ENCODE data around the gene HAND2. TPM values are rescaled to one million over a fixed set of nuclear protein-coding genes. Genes with fewer than 3 reads are reported as not detected.

Gene HAND2
- total and polyA plus RNA-seq, 2 experiments from 2014 or later: 0.15 TPM; not detected in 1

DNA sequence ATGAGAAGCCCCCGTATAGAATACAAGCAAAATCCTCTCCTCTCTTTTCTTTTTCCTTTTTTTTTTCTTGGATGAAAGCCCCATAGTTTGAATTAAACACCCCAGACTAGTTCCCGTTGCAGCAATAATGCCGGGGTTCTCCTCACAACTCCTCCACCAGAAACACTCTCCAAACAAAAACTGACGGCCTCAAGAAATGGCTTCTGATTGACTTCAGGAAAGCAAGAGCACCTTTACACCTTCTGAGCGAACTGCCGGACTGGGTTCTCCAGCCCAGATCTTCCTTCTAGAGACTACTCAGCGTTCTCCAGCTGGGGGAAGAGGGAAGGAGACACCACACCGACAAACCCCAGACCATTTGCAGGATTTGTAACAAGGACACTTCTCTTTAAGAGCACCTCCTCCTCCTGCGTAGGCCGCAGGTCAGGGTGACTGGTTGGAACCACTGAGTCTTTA is 4.0 kb downstream of the HAND2 start:
- Histone ChIP-seq H3K4me1 (ENCODE audit: insufficient read depth) (peaks cover 89% of the 10 kb centered on the region), H3K4me3 (peak overlapping the region; percentile 47), H3K27ac (ENCODE audit: low read depth) (no peak overlapping the region), H3K27me3 (ENCODE audit: insufficient read depth) (peaks cover 99% of the 10 kb centered on the region), H3K79me2 (replicated peaks; ENCODE audit: insufficient read depth) (no peaks in the 10 kb centered on the region), H4K20me1 (replicated peaks; ENCODE audit: insufficient read depth) (peaks cover 18% of the 10 kb centered on the region), H3K9me2 (ENCODE audit: insufficient read depth) (no peaks in the 10 kb centered on the region), H3F3A (replicated peaks; ENCODE audit: low read depth) (peaks cover 23% of the 10 kb centered on the region), H3K36me3 (ENCODE audit: insufficient read depth) (no peaks in the 10 kb centered on the region), H3K4me2 (peak overlapping the region; percentile 62; the same call in 1 of the 2 replicates), H2AFZ (no peak overlapping the region; the same call in 1 of the 2 replicates)
- Mint-ChIP-seq H3K27ac (no peak overlapping the region), H3K4me3 (peak overlapping the region; percentile 50), H3K4me1 (peaks cover 65% of the 10 kb centered on the region), H3K9me3 (peaks cover 7% of the 10 kb centered on the region; the same call in 2 of the 3 replicates), H3K27me3 (ENCODE audit: insufficient read depth, low read depth, poor library complexity) (peaks cover 97% of the 10 kb centered on the region), H3K36me3 (ENCODE audit: low read depth) (peaks cover 2% of the 10 kb centered on the region; the same call in 1 of the 3 replicates)
- DNase-seq (ENCODE audit: low spot score) (peak; percentile 42), ATAC-seq (no peak)
- TF ChIP-seq EZH2phosphoT487 (IDR thresholded peaks at IDR 0.05; ENCODE audit: unreplicated experiment) (peak; percentile 88), NANOG (IDR thresholded peaks at IDR 0.05; ENCODE audit: borderline replicate concordance) (no peak), EZH2 (IDR thresholded peaks at IDR 0.05; ENCODE audit: low read depth, unreplicated experiment) (peak; percentile 98)

DNA sequence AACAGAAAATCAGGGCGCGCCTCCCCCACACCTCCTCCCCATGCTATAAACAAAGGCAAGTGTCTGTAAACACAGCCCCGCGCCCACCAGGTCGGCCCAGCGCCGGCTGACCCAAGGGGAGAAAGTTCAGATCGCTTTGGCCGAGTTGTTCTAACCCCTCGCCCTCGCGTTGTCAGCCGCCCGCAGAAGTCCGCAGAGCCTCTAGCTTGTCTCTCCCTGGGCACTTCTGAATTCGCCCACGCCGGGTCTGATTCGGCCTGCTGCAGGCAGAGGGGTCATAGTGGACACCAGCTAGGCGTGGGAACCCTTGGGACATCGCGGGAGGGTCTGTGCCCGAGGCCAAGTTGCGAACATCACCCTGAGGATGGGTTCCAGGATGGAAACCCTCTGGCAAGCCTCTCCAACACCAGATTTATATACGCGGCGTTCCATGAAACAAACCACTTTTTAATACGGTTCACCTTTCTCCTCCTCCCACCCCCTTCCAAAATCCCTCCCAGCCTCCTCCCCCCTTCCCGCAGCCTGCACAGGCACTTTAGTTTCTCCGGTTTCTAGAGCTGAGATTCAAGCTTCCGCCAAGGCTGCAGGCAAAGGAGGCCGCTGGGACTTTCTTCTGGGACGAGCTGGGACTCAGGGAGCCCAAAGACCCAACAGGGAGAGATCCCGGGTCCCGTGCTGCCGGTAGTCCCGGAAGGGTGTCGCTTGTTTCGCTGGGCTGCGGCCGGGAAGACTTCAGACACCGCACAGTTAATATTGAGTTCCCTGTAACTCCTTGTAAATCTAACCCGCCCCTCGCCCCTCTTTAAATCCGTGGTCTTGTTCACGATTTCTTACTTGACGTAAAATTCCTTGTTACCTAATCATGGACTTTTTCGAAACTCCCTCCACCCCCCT is 4.7 kb downstream of the HAND2 start:
- H3K9me3 Mint-ChIP-seq: peaks cover 7% of the 10 kb centered on the region; the same call in 2 of the 3 replicates
- Histone ChIP-seq H3K9me2 (ENCODE audit: insufficient read depth) (no peaks in the 10 kb centered on the region), H2AFZ (peak overlapping the region; percentile 6; the same call in 1 of the 2 replicates), H3K4me2 (peak overlapping the region; percentile 62), H3K4me1 (ENCODE audit: insufficient read depth) (peaks cover 82% of the 10 kb centered on the region), H4K20me1 (replicated peaks; ENCODE audit: insufficient read depth) (peaks cover 22% of the 10 kb centered on the region), H3K27me3 (ENCODE audit: insufficient read depth) (peaks cover 99% of the 10 kb centered on the region), H3K36me3 (ENCODE audit: insufficient read depth) (no peaks in the 10 kb centered on the region), H3K79me2 (replicated peaks; ENCODE audit: insufficient read depth) (no peaks in the 10 kb centered on the region), H3K4me3 (peak overlapping the region; percentile 47), H3F3A (replicated peaks; ENCODE audit: low read depth) (peaks cover 25% of the 10 kb centered on the region), H3K27ac (ENCODE audit: low read depth) (no peak overlapping the region)
- TF ChIP-seq CREB1 (CRISPR knock-in tag; IDR thresholded peaks at IDR 0.05; ENCODE audit: low read depth) (no peak), EZH2phosphoT487 (IDR thresholded peaks at IDR 0.05; ENCODE audit: unreplicated experiment) (peak; percentile 37), NANOG (IDR thresholded peaks at IDR 0.05; ENCODE audit: borderline replicate concordance) (no peak), JUNB (IDR thresholded peaks at IDR 0.05; ENCODE audit: unreplicated experiment) (no peak), ZNF331 (CRISPR knock-in tag; IDR thresholded peaks at IDR 0.05; ENCODE audit: low read depth) (no peak), EZH2 (IDR thresholded peaks at IDR 0.05; ENCODE audit: low read depth, unreplicated experiment) (peak; percentile 45)
- TF ChIP-seq, protein P1, sequence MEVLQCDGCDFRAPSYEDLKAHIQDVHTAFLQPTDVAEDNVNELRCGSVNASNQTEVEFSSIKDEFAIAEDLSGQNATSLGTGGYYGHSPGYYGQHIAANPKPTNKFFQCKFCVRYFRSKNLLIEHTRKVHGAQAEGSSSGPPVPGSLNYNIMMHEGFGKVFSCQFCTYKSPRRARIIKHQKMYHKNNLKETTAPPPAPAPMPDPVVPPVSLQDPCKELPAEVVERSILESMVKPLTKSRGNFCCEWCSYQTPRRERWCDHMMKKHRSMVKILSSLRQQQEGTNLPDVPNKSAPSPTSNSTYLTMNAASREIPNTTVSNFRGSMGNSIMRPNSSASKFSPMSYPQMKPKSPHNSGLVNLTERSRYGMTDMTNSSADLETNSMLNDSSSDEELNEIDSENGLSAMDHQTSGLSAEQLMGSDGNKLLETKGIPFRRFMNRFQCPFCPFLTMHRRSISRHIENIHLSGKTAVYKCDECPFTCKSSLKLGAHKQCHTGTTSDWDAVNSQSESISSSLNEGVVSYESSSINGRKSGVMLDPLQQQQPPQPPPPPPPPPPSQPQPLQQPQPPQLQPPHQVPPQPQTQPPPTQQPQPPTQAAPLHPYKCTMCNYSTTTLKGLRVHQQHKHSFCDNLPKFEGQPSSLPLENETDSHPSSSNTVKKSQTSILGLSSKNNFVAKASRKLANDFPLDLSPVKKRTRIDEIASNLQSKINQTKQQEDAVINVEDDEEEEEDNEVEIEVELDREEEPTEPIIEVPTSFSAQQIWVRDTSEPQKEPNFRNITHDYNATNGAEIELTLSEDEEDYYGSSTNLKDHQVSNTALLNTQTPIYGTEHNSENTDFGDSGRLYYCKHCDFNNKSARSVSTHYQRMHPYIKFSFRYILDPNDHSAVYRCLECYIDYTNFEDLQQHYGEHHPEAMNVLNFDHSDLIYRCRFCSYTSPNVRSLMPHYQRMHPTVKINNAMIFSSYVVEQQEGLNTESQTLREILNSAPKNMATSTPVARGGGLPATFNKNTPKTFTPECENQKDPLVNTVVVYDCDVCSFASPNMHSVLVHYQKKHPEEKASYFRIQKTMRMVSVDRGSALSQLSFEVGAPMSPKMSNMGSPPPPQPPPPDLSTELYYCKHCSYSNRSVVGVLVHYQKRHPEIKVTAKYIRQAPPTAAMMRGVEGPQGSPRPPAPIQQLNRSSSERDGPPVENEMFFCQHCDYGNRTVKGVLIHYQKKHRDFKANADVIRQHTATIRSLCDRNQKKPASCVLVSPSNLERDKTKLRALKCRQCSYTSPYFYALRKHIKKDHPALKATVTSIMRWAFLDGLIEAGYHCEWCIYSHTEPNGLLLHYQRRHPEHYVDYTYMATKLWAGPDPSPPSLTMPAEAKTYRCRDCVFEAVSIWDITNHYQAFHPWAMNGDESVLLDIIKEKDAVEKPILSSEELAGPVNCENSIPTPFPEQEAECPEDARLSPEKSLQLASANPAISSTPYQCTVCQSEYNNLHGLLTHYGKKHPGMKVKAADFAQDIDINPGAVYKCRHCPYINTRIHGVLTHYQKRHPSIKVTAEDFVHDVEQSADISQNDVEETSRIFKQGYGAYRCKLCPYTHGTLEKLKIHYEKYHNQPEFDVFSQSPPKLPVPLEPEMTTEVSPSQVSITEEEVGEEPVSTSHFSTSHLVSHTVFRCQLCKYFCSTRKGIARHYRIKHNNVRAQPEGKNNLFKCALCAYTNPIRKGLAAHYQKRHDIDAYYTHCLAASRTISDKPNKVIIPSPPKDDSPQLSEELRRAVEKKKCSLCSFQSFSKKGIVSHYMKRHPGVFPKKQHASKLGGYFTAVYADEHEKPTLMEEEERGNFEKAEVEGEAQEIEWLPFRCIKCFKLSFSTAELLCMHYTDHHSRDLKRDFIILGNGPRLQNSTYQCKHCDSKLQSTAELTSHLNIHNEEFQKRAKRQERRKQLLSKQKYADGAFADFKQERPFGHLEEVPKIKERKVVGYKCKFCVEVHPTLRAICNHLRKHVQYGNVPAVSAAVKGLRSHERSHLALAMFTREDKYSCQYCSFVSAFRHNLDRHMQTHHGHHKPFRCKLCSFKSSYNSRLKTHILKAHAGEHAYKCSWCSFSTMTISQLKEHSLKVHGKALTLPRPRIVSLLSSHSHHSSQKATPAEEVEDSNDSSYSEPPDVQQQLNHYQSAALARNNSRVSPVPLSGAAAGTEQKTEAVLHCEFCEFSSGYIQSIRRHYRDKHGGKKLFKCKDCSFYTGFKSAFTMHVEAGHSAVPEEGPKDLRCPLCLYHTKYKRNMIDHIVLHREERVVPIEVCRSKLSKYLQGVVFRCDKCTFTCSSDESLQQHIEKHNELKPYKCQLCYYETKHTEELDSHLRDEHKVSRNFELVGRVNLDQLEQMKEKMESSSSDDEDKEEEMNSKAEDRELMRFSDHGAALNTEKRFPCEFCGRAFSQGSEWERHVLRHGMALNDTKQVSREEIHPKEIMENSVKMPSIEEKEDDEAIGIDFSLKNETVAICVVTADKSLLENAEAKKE (CRISPR knock-in tag; IDR thresholded peaks at IDR 0.05): no peak
- TF ChIP-seq, protein P2, sequence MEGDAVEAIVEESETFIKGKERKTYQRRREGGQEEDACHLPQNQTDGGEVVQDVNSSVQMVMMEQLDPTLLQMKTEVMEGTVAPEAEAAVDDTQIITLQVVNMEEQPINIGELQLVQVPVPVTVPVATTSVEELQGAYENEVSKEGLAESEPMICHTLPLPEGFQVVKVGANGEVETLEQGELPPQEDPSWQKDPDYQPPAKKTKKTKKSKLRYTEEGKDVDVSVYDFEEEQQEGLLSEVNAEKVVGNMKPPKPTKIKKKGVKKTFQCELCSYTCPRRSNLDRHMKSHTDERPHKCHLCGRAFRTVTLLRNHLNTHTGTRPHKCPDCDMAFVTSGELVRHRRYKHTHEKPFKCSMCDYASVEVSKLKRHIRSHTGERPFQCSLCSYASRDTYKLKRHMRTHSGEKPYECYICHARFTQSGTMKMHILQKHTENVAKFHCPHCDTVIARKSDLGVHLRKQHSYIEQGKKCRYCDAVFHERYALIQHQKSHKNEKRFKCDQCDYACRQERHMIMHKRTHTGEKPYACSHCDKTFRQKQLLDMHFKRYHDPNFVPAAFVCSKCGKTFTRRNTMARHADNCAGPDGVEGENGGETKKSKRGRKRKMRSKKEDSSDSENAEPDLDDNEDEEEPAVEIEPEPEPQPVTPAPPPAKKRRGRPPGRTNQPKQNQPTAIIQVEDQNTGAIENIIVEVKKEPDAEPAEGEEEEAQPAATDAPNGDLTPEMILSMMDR (conservative IDR thresholded peaks at IDR 0.05; ENCODE audit: low read depth in 2 of 2): no peak
- TF ChIP-seq, protein P3, sequence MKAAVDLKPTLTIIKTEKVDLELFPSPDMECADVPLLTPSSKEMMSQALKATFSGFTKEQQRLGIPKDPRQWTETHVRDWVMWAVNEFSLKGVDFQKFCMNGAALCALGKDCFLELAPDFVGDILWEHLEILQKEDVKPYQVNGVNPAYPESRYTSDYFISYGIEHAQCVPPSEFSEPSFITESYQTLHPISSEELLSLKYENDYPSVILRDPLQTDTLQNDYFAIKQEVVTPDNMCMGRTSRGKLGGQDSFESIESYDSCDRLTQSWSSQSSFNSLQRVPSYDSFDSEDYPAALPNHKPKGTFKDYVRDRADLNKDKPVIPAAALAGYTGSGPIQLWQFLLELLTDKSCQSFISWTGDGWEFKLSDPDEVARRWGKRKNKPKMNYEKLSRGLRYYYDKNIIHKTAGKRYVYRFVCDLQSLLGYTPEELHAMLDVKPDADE (IDR thresholded peaks at IDR 0.05): no peak
- H3K27me3 Mint-ChIP-seq (ENCODE audit: insufficient read depth, low read depth, poor library complexity): peaks cover 97% of the 10 kb centered on the region
- H3K27ac Mint-ChIP-seq: no peak overlapping the region
- peaks cover 2% of the 10 kb centered on the region; the same call in 1 of the 3 replicates for H3K36me3 Mint-ChIP-seq (ENCODE audit: low read depth)
- ATAC-seq (peak; percentile 1; the same call in 2 of the 3 replicates), DNase-seq (ENCODE audit: low spot score) (peak; percentile 69)
- H3K4me1 Mint-ChIP-seq: peaks cover 66% of the 10 kb centered on the region
- peak overlapping the region; percentile 50 for H3K4me3 Mint-ChIP-seq

All from GM23338 (cell line).